Activated CD4-positive, alpha-beta T cell treated with anti-CD3 and anti-CD28 coated beads for 24 hours (primary cell): Measurements from ENCODE around the gene USP40.
A peak's percentile ranks its signal among the peaks of the same experiment; 100 is the strongest.

Experiments
- DNase-seq, 2 donors: peaks; one replicate each; pipeline ENCODE4 v3.0.0-alpha.2; 2020; ENCODE audit warnings: low read depth in 2 of 2

USP40 gene

GRCh38 chr2:233443511-233444183 lies 122.9 kb downstream of the USP40 start:
- DNase-seq = peak; percentile 74 to 76

GRCh38 chr2:233442028-233442310 lies 124.6 kb downstream of the USP40 start:
- no peak for DNase-seq

GRCh38 chr2:233441161-233442027 lies 125.2 kb downstream of the USP40 start:
- DNase-seq = no peak

- no peak for DNase-seq
Observed at GRCh38 chr2:233440714-233441113, 125.9 kb downstream of the USP40 start.

GRCh38 chr2:233440314-233440713 lies 126.3 kb downstream of the USP40 start:
- no peak for DNase-seq

GRCh38 chr2:233439191-233439590 lies 127.4 kb downstream of the USP40 start:
- DNase-seq = no peak

GRCh38 chr2:233438573-233439147 lies 127.9 kb downstream of the USP40 start:
- no peak for DNase-seq

GRCh38 chr2:233437439-233437955 lies 129.1 kb downstream of the USP40 start:
- no peak for DNase-seq

GRCh38 chr2:233436691-233437438 lies 129.7 kb downstream of the USP40 start:
- no peak for DNase-seq

GRCh38 chr2:233436191-233436581 lies 130.4 kb downstream of the USP40 start:
- no peak for DNase-seq

- no peak for DNase-seq
Observed at GRCh38 chr2:233435436-233436190, 131.0 kb downstream of the USP40 start.

- no peak for DNase-seq
Observed at GRCh38 chr2:233434666-233435330, 131.8 kb downstream of the USP40 start.

GRCh38 chr2:233433794-233434193 lies 132.8 kb downstream of the USP40 start:
- DNase-seq = no peak

GRCh38 chr2:233433029-233433428 lies 133.6 kb downstream of the USP40 start:
- DNase-seq = no peak

GRCh38 chr2:233430651-233431050 lies 135.9 kb downstream of the USP40 start:
- no peak for DNase-seq

- no peak for DNase-seq
Observed at GRCh38 chr2:233430081-233430480, 136.5 kb downstream of the USP40 start.

- no peak for DNase-seq
Observed at GRCh38 chr2:233429175-233429897, 137.2 kb downstream of the USP40 start.

- DNase-seq = no peak
Observed at GRCh38 chr2:233428438-233428837, 138.1 kb downstream of the USP40 start.

- DNase-seq = no peak
Observed at GRCh38 chr2:233428008-233428407, 138.6 kb downstream of the USP40 start.
